Adrenal gland (tissue), 5 donors: Measurements from ENCODE around the gene NCKAP5.

Source experiments
- POLR2A ChIP-seq, 2 donors: fragments of 450-650 bp; IDR thresholded peaks; one replicate each; pipeline ENCODE4 v1.6.1; 2017; ENCODE audit warnings: antibody characterized with exemption in 2 of 2, mild to moderate bottlenecking in 2 of 2, moderate library complexity in 1 of 2
- TF ChIP-seq, protein P1 (sequence below), 6 experiments: fragments of 450-650 bp in 4 of 6; fragments of 200-600 bp in 2 of 6; sonication (generic) in 1 of 6; IDR thresholded peaks; 1 replicate in 5 of 6; 2 replicates in 1 of 6; pipeline versions ENCODE4 v1.5.1 to v1.8.0; 2016 to 2021; ENCODE audit warnings: antibody characterized with exemption in 6 of 6, mild to moderate bottlenecking in 2 of 6, moderate library complexity in 1 of 6
- donor health status: DM: no; HTN: no; CAD: no.

GRCh38 chr2:133249362-133249761, 318.9 kb downstream of the NCKAP5 start:
- TF ChIP-seq, protein P1, sequence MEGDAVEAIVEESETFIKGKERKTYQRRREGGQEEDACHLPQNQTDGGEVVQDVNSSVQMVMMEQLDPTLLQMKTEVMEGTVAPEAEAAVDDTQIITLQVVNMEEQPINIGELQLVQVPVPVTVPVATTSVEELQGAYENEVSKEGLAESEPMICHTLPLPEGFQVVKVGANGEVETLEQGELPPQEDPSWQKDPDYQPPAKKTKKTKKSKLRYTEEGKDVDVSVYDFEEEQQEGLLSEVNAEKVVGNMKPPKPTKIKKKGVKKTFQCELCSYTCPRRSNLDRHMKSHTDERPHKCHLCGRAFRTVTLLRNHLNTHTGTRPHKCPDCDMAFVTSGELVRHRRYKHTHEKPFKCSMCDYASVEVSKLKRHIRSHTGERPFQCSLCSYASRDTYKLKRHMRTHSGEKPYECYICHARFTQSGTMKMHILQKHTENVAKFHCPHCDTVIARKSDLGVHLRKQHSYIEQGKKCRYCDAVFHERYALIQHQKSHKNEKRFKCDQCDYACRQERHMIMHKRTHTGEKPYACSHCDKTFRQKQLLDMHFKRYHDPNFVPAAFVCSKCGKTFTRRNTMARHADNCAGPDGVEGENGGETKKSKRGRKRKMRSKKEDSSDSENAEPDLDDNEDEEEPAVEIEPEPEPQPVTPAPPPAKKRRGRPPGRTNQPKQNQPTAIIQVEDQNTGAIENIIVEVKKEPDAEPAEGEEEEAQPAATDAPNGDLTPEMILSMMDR (IDR thresholded peaks at IDR 0.05), result no peak
- TF ChIP-seq POLR2A (IDR thresholded peaks at IDR 0.05), result no peak
